ENCODE data around the gene ZXDC.

The ZXDC gene

GRCh38 chr3:126447456-126448106, 28.1 kb downstream of the ZXDC start:
- no peak for DNase-seq
- Histone ChIP-seq H3K36me3 (ENCODE audit: control insufficient read depth, insufficient read depth, low read length) (peaks cover 23% of the 10 kb centered on the region), H3K27ac (ENCODE audit: insufficient read depth, low read length, poor library complexity, severe bottlenecking) (no peak overlapping the region), H3K4me3 (ENCODE audit: insufficient read depth, low read depth, low read length, poor library complexity, severe bottlenecking) (no peak overlapping the region), H3K27me3 (replicated peaks; ENCODE audit: control insufficient read depth, insufficient read depth, low read length, poor library complexity, severe bottlenecking) (no peaks in the 10 kb centered on the region), H3K9me3 (ENCODE audit: control insufficient read depth, low read length) (no peaks in the 10 kb centered on the region), H3K4me1 (ENCODE audit: control insufficient read depth, insufficient read depth, low read length, poor library complexity, severe bottlenecking) (no peaks in the 10 kb centered on the region)

DNA sequence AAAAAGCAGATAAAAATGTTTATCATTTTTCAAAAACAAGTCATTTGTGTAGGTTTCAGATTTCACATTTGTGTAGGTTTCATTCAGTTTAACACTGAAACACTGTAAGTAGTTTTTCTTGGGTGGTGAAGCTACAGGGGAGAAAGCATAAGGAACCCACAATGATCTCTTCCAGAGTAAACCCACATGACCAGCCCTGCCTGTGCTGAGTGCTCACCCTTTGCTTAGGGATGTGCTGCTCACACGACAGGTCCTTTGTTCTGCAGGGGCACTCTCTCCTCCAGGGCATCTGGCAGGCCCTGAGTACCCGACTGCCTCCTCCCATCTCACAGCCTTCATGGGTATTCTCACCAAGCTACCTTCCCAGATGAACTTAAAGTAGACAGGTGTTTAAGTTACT, 28.9 kb downstream of the ZXDC start:
- Histone ChIP-seq H3K27me3 (replicated peaks; ENCODE audit: control insufficient read depth, insufficient read depth, low read length, poor library complexity, severe bottlenecking) (no peaks in the 10 kb centered on the region), H3K36me3 (ENCODE audit: control insufficient read depth, insufficient read depth, low read length) (peaks cover 17% of the 10 kb centered on the region), H3K4me1 (ENCODE audit: control insufficient read depth, insufficient read depth, low read length, poor library complexity, severe bottlenecking) (no peaks in the 10 kb centered on the region), H3K4me3 (ENCODE audit: insufficient read depth, low read depth, low read length, poor library complexity, severe bottlenecking) (no peak overlapping the region), H3K27ac (ENCODE audit: insufficient read depth, low read length, poor library complexity, severe bottlenecking) (no peak overlapping the region), H3K9me3 (ENCODE audit: control insufficient read depth, low read length) (no peaks in the 10 kb centered on the region)
- DNase-seq, result no peak

DNA sequence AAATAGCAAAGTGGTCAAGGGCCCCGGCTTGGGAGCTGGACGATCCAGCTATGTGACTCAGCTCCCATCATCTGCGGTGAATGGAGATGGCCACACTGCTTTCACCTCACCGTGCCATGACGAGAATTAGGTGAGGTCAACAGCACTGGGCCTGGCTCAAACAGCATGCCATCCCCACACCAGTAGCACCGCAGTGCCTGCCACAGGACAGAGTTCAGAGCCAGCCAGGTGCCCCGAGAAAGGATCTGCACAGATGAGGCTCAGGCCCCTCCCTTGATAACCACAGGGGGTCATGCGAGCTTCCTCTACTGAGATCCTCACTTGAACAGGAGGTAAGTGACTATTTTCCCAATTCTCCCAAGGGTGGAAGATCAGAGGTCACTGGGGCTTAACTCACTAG, 29.4 kb downstream of the ZXDC start:
- Histone ChIP-seq H3K9me3 (ENCODE audit: control insufficient read depth, low read length) (no peaks in the 10 kb centered on the region), H3K36me3 (ENCODE audit: control insufficient read depth, insufficient read depth, low read length) (peaks cover 21% of the 10 kb centered on the region), H3K27me3 (replicated peaks; ENCODE audit: control insufficient read depth, insufficient read depth, low read length, poor library complexity, severe bottlenecking) (no peaks in the 10 kb centered on the region), H3K27ac (ENCODE audit: insufficient read depth, low read length, poor library complexity, severe bottlenecking) (no peak overlapping the region), H3K4me3 (ENCODE audit: insufficient read depth, low read depth, low read length, poor library complexity, severe bottlenecking) (no peak overlapping the region), H3K4me1 (ENCODE audit: control insufficient read depth, insufficient read depth, low read length, poor library complexity, severe bottlenecking) (no peaks in the 10 kb centered on the region)
- no peak for DNase-seq

DNA sequence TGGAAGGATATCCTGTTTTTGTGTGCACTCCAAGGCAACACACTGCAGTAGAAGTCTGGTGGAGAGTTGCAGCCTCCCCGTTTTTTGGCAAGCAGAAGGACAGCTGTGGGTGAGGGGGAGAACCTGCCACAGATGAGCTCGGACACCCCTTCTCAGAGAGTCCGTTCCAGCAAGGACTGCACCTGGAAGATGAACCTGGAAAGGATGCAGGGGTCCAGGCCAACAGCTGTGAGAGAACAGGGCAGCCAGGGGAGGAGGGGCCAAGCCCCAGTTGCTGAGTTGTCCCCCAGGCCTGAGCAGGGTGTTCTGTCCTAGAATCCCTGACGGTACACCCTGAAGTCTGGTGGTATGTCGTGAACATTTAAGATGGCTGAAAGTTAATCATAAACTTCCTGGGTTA, 30.2 kb downstream of the ZXDC start:
- no peak for DNase-seq
- H3K4me3 ChIP-seq (ENCODE audit: insufficient read depth, low read depth, low read length, poor library complexity, severe bottlenecking), result no peak overlapping the region
- no peaks in the 10 kb centered on the region for H3K9me3 ChIP-seq (ENCODE audit: control insufficient read depth, low read length)
- H3K27ac ChIP-seq (ENCODE audit: insufficient read depth, low read length, poor library complexity, severe bottlenecking), result no peak overlapping the region
- peaks cover 19% of the 10 kb centered on the region for H3K36me3 ChIP-seq (ENCODE audit: control insufficient read depth, insufficient read depth, low read length)
- H3K27me3 ChIP-seq (replicated peaks; ENCODE audit: control insufficient read depth, insufficient read depth, low read length, poor library complexity, severe bottlenecking), result no peaks in the 10 kb centered on the region
- no peaks in the 10 kb centered on the region for H3K4me1 ChIP-seq (ENCODE audit: control insufficient read depth, insufficient read depth, low read length, poor library complexity, severe bottlenecking)

GRCh38 chr3:126442856-126443242, 32.8 kb downstream of the ZXDC start:
- Histone ChIP-seq H3K4me3 (ENCODE audit: insufficient read depth, low read depth, low read length, poor library complexity, severe bottlenecking) (no peak overlapping the region), H3K9me3 (ENCODE audit: control insufficient read depth, low read length) (no peaks in the 10 kb centered on the region), H3K4me1 (ENCODE audit: control insufficient read depth, insufficient read depth, low read length, poor library complexity, severe bottlenecking) (no peaks in the 10 kb centered on the region), H3K36me3 (ENCODE audit: control insufficient read depth, insufficient read depth, low read length) (peaks cover 19% of the 10 kb centered on the region), H3K27me3 (replicated peaks; ENCODE audit: control insufficient read depth, insufficient read depth, low read length, poor library complexity, severe bottlenecking) (no peaks in the 10 kb centered on the region), H3K27ac (ENCODE audit: insufficient read depth, low read length, poor library complexity, severe bottlenecking) (no peak overlapping the region)
- no peak for DNase-seq

- Histone ChIP-seq H3K9me3 (ENCODE audit: control insufficient read depth, low read length) (no peaks in the 10 kb centered on the region), H3K4me1 (ENCODE audit: control insufficient read depth, insufficient read depth, low read length, poor library complexity, severe bottlenecking) (no peaks in the 10 kb centered on the region), H3K27me3 (replicated peaks; ENCODE audit: control insufficient read depth, insufficient read depth, low read length, poor library complexity, severe bottlenecking) (no peaks in the 10 kb centered on the region), H3K4me3 (ENCODE audit: insufficient read depth, low read depth, low read length, poor library complexity, severe bottlenecking) (no peak overlapping the region), H3K27ac (ENCODE audit: insufficient read depth, low read length, poor library complexity, severe bottlenecking) (no peak overlapping the region), H3K36me3 (ENCODE audit: control insufficient read depth, insufficient read depth, low read length) (peaks cover 20% of the 10 kb centered on the region)
- no peak for DNase-seq
These were observed 33.4 kb downstream of the ZXDC start for GRCh38 chr3:126442094-126442855.

DNA sequence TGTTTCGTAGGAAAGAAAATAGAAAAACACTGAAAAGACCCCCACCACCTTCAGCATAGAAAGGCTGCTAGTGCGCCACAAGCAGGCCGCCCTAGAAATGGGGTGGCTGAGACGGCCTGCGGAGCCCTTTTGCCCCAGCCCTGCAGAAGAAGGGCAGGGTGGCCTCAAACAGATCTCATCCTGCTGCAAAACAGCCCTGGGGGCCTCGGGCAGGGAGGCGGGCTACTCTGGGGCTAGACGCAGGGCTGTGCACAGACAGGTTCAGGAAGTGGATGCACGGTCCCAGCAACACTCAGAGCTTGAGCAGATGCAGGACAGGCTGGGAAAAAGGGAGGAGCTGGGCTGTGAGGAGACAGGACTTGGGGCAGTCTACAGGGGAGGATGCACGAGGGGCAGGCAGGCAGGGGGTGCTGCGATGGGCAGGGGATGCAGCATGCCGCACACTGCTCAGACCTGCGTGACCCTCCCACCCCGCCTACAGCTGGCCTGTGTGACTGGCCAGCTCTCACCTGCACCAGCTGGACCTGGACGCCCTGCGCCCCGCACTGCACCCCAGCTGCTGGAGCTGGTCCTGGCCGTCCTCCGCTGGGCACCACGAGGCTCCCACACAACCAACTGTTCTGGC, 34.3 kb downstream of the ZXDC start:
- peaks cover 29% of the 10 kb centered on the region for H3K36me3 ChIP-seq (ENCODE audit: control insufficient read depth, insufficient read depth, low read length)
- no peaks in the 10 kb centered on the region for H3K9me3 ChIP-seq (ENCODE audit: control insufficient read depth, low read length)
- H3K27me3 ChIP-seq (replicated peaks; ENCODE audit: control insufficient read depth, insufficient read depth, low read length, poor library complexity, severe bottlenecking), result no peaks in the 10 kb centered on the region
- no peak overlapping the region for H3K27ac ChIP-seq (ENCODE audit: insufficient read depth, low read length, poor library complexity, severe bottlenecking)
- H3K4me1 ChIP-seq (ENCODE audit: control insufficient read depth, insufficient read depth, low read length, poor library complexity, severe bottlenecking), result no peaks in the 10 kb centered on the region
- no peak overlapping the region for H3K4me3 ChIP-seq (ENCODE audit: insufficient read depth, low read depth, low read length, poor library complexity, severe bottlenecking)
- no peak for DNase-seq

DNA sequence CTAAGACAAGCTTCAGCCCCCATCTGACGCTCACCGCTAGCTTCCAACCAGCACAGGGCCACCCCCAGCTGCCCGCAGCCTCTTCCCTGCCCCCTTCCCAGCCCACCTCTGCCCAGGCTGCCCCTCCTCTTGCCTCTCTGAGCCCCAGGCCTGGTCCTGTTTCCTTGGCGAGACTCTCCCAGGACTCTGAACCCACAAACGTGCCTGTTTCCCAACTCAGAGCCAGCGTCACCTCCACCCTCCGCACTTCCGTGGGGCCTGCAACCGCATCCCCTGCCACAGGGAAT, 35.0 kb downstream of the ZXDC start:
- Histone ChIP-seq H3K9me3 (ENCODE audit: control insufficient read depth, low read length) (no peaks in the 10 kb centered on the region), H3K36me3 (ENCODE audit: control insufficient read depth, insufficient read depth, low read length) (peaks cover 36% of the 10 kb centered on the region), H3K4me3 (ENCODE audit: insufficient read depth, low read depth, low read length, poor library complexity, severe bottlenecking) (no peak overlapping the region), H3K27me3 (replicated peaks; ENCODE audit: control insufficient read depth, insufficient read depth, low read length, poor library complexity, severe bottlenecking) (no peaks in the 10 kb centered on the region), H3K27ac (ENCODE audit: insufficient read depth, low read length, poor library complexity, severe bottlenecking) (no peak overlapping the region), H3K4me1 (ENCODE audit: control insufficient read depth, insufficient read depth, low read length, poor library complexity, severe bottlenecking) (no peaks in the 10 kb centered on the region)
- DNase-seq, result no peak

GRCh38 chr3:126439968-126440708, 35.6 kb downstream of the ZXDC start:
- no peak for DNase-seq
- Histone ChIP-seq H3K9me3 (ENCODE audit: control insufficient read depth, low read length) (no peaks in the 10 kb centered on the region), H3K36me3 (ENCODE audit: control insufficient read depth, insufficient read depth, low read length) (peaks cover 36% of the 10 kb centered on the region), H3K27ac (ENCODE audit: insufficient read depth, low read length, poor library complexity, severe bottlenecking) (no peak overlapping the region), H3K4me3 (ENCODE audit: insufficient read depth, low read depth, low read length, poor library complexity, severe bottlenecking) (no peak overlapping the region), H3K27me3 (replicated peaks; ENCODE audit: control insufficient read depth, insufficient read depth, low read length, poor library complexity, severe bottlenecking) (no peaks in the 10 kb centered on the region), H3K4me1 (ENCODE audit: control insufficient read depth, insufficient read depth, low read length, poor library complexity, severe bottlenecking) (no peaks in the 10 kb centered on the region)

Data from effector memory CD4-positive, alpha-beta T cell (primary cell).